Adrenal gland (tissue), 12 donors: Measurements from ENCODE around the gene ANK2. TPM values are rescaled to one million over a fixed set of nuclear protein-coding genes. Genes with fewer than 3 reads are reported as not detected.
A peak's percentile ranks its signal among the peaks of the same experiment; 100 is the strongest.

Experiments
- DNase-seq, 7 donors: peaks; one replicate each; pipeline ENCODE4 v3.0.0-alpha.2; 2019 to 2020
- H3K27ac ChIP-seq, 5 donors: fragments of 200-600 bp; sonication (generic) in 4 of 5; 1 replicate in 3 of 5; 2 replicates in 2 of 5; pipeline versions ENCODE4 v1.5.1 to v1.8.0; 2016 to 2020; ENCODE audit warnings: mild to moderate bottlenecking in 1 of 5
- H3K27me3 ChIP-seq: fragments of 200-600 bp; 2 replicates; pipeline ENCODE4 v1.8.0; 2021
- H3K36me3 ChIP-seq, 2 donors: fragments of 200-600 bp; replicated peaks in 1 of 2; 1 replicate in 1 of 2; 2 replicates in 1 of 2; pipeline versions ENCODE4 v1.5.1 to v1.8.0; 2018 to 2022
- H3K4me1 ChIP-seq, 2 donors: fragments of 200-600 bp; replicated peaks in 1 of 2; 1 replicate in 1 of 2; 2 replicates in 1 of 2; pipeline versions ENCODE4 v1.5.1 to v1.8.0; 2018 to 2021
- H3K4me3 ChIP-seq, 4 donors: fragments of 200-600 bp; sonication (generic) in 3 of 4; one replicate each; pipeline ENCODE4 v1.5.1; 2016 to 2018
- H3K9me3 ChIP-seq, 3 donors: fragments of 200-600 bp; sonication (generic) in 1 of 3; replicated peaks in 1 of 3; 1 replicate in 2 of 3; 2 replicates in 1 of 3; pipeline versions ENCODE4 v1.5.1 to v1.8.0; 2016 to 2021
- CTCF ChIP-seq, 6 experiments: fragments of 450-650 bp in 4 of 6; fragments of 200-600 bp in 2 of 6; sonication (generic) in 1 of 6; IDR thresholded peaks; 1 replicate in 5 of 6; 2 replicates in 1 of 6; pipeline versions ENCODE4 v1.5.1 to v1.8.0; 2016 to 2021; ENCODE audit warnings: antibody characterized with exemption in 6 of 6, mild to moderate bottlenecking in 2 of 6, moderate library complexity in 1 of 6
- POLR2A ChIP-seq, 2 donors: fragments of 450-650 bp; IDR thresholded peaks; one replicate each; pipeline ENCODE4 v1.6.1; 2017; ENCODE audit warnings: antibody characterized with exemption in 2 of 2, mild to moderate bottlenecking in 2 of 2, moderate library complexity in 1 of 2
- whole genome bisulfite sequencing, 4 donors: extraction: QIAGEN DNeasy Blood & Tissue Kit in 2 of 4; methylation state at CpG; one replicate each; pipeline versions ENCODE4 v1.1.5 to v1.1.7; 2013 to 2017; 5-methylcytosine and 5-hydroxymethylcytosine counted together
- intact Hi-C, 2 donors: fragments of 100-400 bp; cut with DNase I; formaldehyde crosslinking; loops; one replicate each; pipeline versions ENCODE4 v1.14.1 to v1.15.0; 2022 to 2023
- polyA plus RNA-seq, 3 donors: library from polyadenylated mRNA; stranded (reverse); fragments of 200-250 nt in 2 of 3; fragments of 350-450 nt in 1 of 3; fragmentation: Illumina TruSeq in 1 of 3; extraction: RNeasy Lipid Tissue Mini Kit (QIAGEN cat#74804) in 1 of 3; gene quantifications; one replicate each; pipeline ENCODE4 v1.2.3, GENCODE V29; 2013 to 2014
- total RNA-seq, 9 donors: library from RNA; depleted of rRNA in 4 of 9; stranded (reverse); fragments of >200 nt in 4 of 9; fragments of 120-200 nt in 1 of 9; fragmentation: NEBNext Ultra II Directional in 1 of 9; extraction: Animal tissue kit (Norgen Biotek cat#: 25700) in 1 of 9; gene quantifications; one replicate each; pipeline versions ENCODE4 v1.1.0 to v1.2.4, GENCODE V29; 2013 to 2023
- donor health status: healthy with polysubstance abuse.
- donor health status: Bipolar disorder and iron deficiency.
- donor health status: DM: yes; HTN: yes; CAD: no.
- donor health status: DM: no; HTN: no; CAD: no.
- donor health status: DM: no; HTN: no; CAD: no.
- donor health status: DM: yes; HTN: yes; CAD: no.

Gene ANK2
- total and polyA plus RNA-seq, 12 donors = 6.5 to 229 (median 56.1) TPM

GRCh38 chr4:113026556-113026955 lies 22.9 kb upstream of the ANK2 start:
- Histone ChIP-seq H3K9me3 (no peaks in the 10 kb centered on the region), H3K4me3 (no peak overlapping the region), H3K4me1 (peaks cover 10 to 18% of the 10 kb centered on the region in 2 donors), H3K36me3 (no peaks in the 10 kb centered on the region), H3K27ac (peak overlapping the region in 2 of 5 donors; percentile 11 to 20), H3K27me3 (no peaks in the 10 kb centered on the region)
- DNase-seq = no peak
- intact Hi-C loops = no loop called here
- 30 to 36% (median 31%) methylated on average over 2 of the region's 2 CpGs for WGBS, 4 donors
- TF ChIP-seq CTCF (IDR thresholded peaks at IDR 0.05) = no peak

GRCh38 chr4:113028074-113028473 lies 21.4 kb upstream of the ANK2 start:
- no peak overlapping the region for H3K4me3 ChIP-seq
- H3K36me3 ChIP-seq = no peaks in the 10 kb centered on the region
- peaks cover 10 to 18% of the 10 kb centered on the region in 2 donors for H3K4me1 ChIP-seq
- no peaks in the 10 kb centered on the region for H3K9me3 ChIP-seq
- TF ChIP-seq CTCF (IDR thresholded peaks at IDR 0.05) (no peak), POLR2A (IDR thresholded peaks at IDR 0.05) (no peak)
- DNase-seq = no peak
- WGBS, 4 donors = 83 to 95% (median 88%) methylated on average over 2 of the region's 2 CpGs
- H3K27ac ChIP-seq = no peak overlapping the region
- no peaks in the 10 kb centered on the region for H3K27me3 ChIP-seq
- intact Hi-C loops = no loop called here

DNA sequence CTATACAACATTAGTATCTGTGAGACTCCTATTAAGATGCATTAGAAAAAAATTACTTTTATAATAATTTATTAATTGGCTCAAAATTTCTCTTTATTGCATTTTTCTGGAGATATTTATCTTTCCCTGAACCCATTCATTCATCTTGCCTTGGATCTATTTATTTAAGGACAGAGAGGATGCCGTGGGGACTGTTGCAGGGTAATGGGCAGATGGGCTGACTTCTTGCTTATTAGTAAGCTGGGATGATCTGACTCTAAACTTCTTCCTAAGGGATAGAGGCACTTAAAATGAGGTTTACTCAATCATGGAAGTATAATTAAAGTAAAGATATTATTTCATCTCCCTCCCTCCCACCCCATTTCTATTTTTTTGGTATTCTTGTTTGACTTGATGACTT lies 18.2 kb upstream of the ANK2 start:
- TF ChIP-seq POLR2A (IDR thresholded peaks at IDR 0.05) = no peak
- no peak for TF ChIP-seq CTCF (IDR thresholded peaks at IDR 0.05)
- Histone ChIP-seq H3K36me3 (no peaks in the 10 kb centered on the region), H3K4me1 (peaks cover 10 to 26% of the 10 kb centered on the region in 2 donors), H3K4me3 (no peak overlapping the region), H3K9me3 (no peaks in the 10 kb centered on the region), H3K27ac (no peak overlapping the region), H3K27me3 (no peaks in the 10 kb centered on the region)
- intact Hi-C loops = no loop called here
- no peak for DNase-seq
- WGBS, 4 donors = 61 to 78% (median 69%) methylated on average over 1 of the region's 1 CpG

GRCh38 chr4:113040793-113041192 lies 8.7 kb upstream of the ANK2 start:
- no peaks in the 10 kb centered on the region for H3K27me3 ChIP-seq
- no peak for TF ChIP-seq CTCF (IDR thresholded peaks at IDR 0.05)
- TF ChIP-seq POLR2A (IDR thresholded peaks at IDR 0.05) = no peak
- no peak for DNase-seq
- no peaks in the 10 kb centered on the region for H3K36me3 ChIP-seq
- intact Hi-C loops = no loop called here
- no peak overlapping the region for H3K4me3 ChIP-seq
- 80 to 89% (median 89%) methylated on average over 1 of the region's 1 CpG for WGBS, 4 donors
- H3K4me1 ChIP-seq = peaks cover 12 to 14% of the 10 kb centered on the region in 2 donors
- H3K9me3 ChIP-seq = no peaks in the 10 kb centered on the region
- H3K27ac ChIP-seq = no peak overlapping the region
